GM23338 (cell line): ENCODE data around the gene UBN2.

Experiments used
- CTCF ChIP-seq, 2 experiments: fragments of 200-600 bp in 1 of 2; sonication (generic) in 1 of 2; conservative IDR thresholded peaks; 2 replicates each; pipeline versions ENCODE4 v1.5.1 to v1.6.1; 2016 to 2017; ENCODE audit warnings: antibody characterized with exemption in 2 of 2, low read depth in 2 of 2, mild to moderate bottlenecking in 2 of 2, moderate library complexity in 1 of 2
- ETS1 ChIP-seq: IDR thresholded peaks from 2 replicates; pipeline ENCODE4 v1.6.1; 2016; ENCODE audit warnings: antibody characterized with exemption
- EZH2 ChIP-seq: fragments of 200-600 bp; sonication (generic); IDR thresholded peaks from one replicate; pipeline ENCODE4 v1.8.0; 2017; ENCODE audit warnings: antibody characterized with exemption, mild to moderate bottlenecking, low read depth; ENCODE audit not compliant: unreplicated experiment
- JUNB ChIP-seq: IDR thresholded peaks from one replicate; pipeline ENCODE4 v1.6.1; 2016; ENCODE audit warnings: antibody characterized with exemption; ENCODE audit not compliant: unreplicated experiment
- POLR2AphosphoS5 ChIP-seq: IDR thresholded peaks from 2 replicates; pipeline ENCODE4 v1.6.1; 2016; ENCODE audit warnings: antibody characterized with exemption, low read depth
- REST ChIP-seq: IDR thresholded peaks from one replicate; pipeline ENCODE4 v1.6.1; 2018; ENCODE audit warnings: antibody characterized with exemption; ENCODE audit not compliant: unreplicated experiment
- ZNF114 ChIP-seq: fragments of 250-450 bp; sonication (Bioruptor Pico); IDR thresholded peaks from 2 replicates; pipeline ENCODE4 v1.5.0; 2020; ENCODE audit warnings: mild to moderate bottlenecking, moderate library complexity

GRCh38 chr7:139334399-139335150, 103.5 kb downstream of the UBN2 start:
- TF ChIP-seq CTCF (conservative IDR thresholded peaks at IDR 0.05; ENCODE audit: low read depth in 2 of 2) (no peak), POLR2AphosphoS5 (no peak), ETS1 (no peak), EZH2 (no peak), REST (no peak), ZNF114 (no peak), JUNB (no peak)
